WTC11 (cell line): ENCODE measurements around the gene SMG9.

Experiments used
- CREB1 ChIP-seq: sonication (generic); formaldehyde crosslinking; IDR thresholded peaks from 2 replicates; pipeline ENCODE4 v1.8.0; 2023; ENCODE audit warnings: mild to moderate bottlenecking, missing genetic modification reagents
- IRF2 ChIP-seq: sonication (generic); formaldehyde crosslinking; IDR thresholded peaks from 2 replicates; pipeline ENCODE4 v1.8.0; 2022; ENCODE audit warnings: low read depth, missing genetic modification reagents, borderline replicate concordance
- JAZF1 ChIP-seq: fragments of 250-450 bp; sonication (Bioruptor Pico); IDR thresholded peaks from 2 replicates; pipeline ENCODE4 v1.9.0; 2021; ENCODE audit warnings: moderate library complexity, mild to moderate bottlenecking, inconsistent platforms
- JUN ChIP-seq: sonication (generic); formaldehyde crosslinking; IDR thresholded peaks from 2 replicates; pipeline ENCODE4 v1.8.0; 2023; ENCODE audit warnings: mild to moderate bottlenecking, missing genetic modification reagents
- NFE2L1 ChIP-seq: sonication (generic); formaldehyde crosslinking; IDR thresholded peaks from 2 replicates; pipeline ENCODE4 v1.8.1; 2023; ENCODE audit warnings: missing genetic modification reagents
- NR3C1 ChIP-seq: sonication (generic); formaldehyde crosslinking; conservative IDR thresholded peaks from 2 replicates; pipeline ENCODE4 v1.8.1; 2023; ENCODE audit warnings: low read depth, mild to moderate bottlenecking, missing genetic modification reagents
- SMAD4 ChIP-seq: sonication (generic); formaldehyde crosslinking; IDR thresholded peaks from 2 replicates; pipeline ENCODE4 v1.8.0; 2022; ENCODE audit warnings: mild to moderate bottlenecking, missing genetic modification reagents
- TF ChIP-seq, protein P1 (sequence below): fragments of 200-600 bp; IDR thresholded peaks from 2 replicates; pipeline ENCODE4 v1.8.0; 2022; ENCODE audit warnings: antibody characterized with exemption
- TF ChIP-seq, protein P2 (sequence below): sonication (generic); formaldehyde crosslinking; IDR thresholded peaks from 2 replicates; pipeline ENCODE4 v1.8.1; 2022; ENCODE audit warnings: missing genetic modification reagents, borderline replicate concordance
- TF ChIP-seq, protein P3 (sequence below): sonication (generic); formaldehyde crosslinking; conservative IDR thresholded peaks from 2 replicates; pipeline ENCODE4 v1.8.1; 2022; ENCODE audit warnings: mild to moderate bottlenecking, missing genetic modification reagents
- TF ChIP-seq, protein P4 (sequence below): sonication (generic); formaldehyde crosslinking; IDR thresholded peaks from 2 replicates; pipeline ENCODE4 v1.8.1; 2023; ENCODE audit warnings: mild to moderate bottlenecking, missing genetic modification reagents

DNA sequence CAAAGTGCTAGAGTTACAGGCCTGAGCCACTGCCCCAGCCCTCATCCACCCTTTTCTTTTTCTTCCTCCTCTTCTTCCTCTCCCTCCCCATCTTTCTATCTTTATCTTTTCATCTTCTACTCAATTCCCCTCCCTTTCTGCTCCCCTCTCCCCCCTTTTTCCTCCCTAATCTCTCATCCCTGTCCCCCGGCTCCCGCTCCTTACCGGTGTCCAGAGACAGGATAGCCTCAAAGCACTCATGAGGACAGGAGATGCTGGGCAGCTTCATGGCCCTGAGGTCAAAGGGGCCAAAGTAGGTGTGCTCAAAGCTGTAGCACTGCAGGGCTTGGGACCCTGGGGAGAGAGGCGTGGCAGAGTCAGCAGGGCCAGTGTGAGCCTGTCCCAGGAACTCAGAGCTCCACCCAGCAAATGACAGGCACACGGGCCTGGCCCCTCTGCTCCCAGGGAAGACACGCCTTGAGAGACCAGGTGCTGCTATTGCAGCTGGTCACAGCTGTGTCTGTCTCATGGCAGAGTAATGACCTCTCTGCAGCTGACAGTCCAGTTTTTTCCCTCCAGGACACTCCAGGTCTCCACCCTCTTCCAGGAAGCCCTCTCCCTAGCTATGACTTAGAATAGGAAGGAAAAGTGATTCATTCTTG, 44.9 kb upstream of the SMG9 start:
- TF ChIP-seq, protein P1, sequence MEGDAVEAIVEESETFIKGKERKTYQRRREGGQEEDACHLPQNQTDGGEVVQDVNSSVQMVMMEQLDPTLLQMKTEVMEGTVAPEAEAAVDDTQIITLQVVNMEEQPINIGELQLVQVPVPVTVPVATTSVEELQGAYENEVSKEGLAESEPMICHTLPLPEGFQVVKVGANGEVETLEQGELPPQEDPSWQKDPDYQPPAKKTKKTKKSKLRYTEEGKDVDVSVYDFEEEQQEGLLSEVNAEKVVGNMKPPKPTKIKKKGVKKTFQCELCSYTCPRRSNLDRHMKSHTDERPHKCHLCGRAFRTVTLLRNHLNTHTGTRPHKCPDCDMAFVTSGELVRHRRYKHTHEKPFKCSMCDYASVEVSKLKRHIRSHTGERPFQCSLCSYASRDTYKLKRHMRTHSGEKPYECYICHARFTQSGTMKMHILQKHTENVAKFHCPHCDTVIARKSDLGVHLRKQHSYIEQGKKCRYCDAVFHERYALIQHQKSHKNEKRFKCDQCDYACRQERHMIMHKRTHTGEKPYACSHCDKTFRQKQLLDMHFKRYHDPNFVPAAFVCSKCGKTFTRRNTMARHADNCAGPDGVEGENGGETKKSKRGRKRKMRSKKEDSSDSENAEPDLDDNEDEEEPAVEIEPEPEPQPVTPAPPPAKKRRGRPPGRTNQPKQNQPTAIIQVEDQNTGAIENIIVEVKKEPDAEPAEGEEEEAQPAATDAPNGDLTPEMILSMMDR: no peak
- no peak for TF ChIP-seq JUN (CRISPR knock-in tag)
- TF ChIP-seq NFE2L1 (CRISPR knock-in tag): no peak
- TF ChIP-seq, protein P2, sequence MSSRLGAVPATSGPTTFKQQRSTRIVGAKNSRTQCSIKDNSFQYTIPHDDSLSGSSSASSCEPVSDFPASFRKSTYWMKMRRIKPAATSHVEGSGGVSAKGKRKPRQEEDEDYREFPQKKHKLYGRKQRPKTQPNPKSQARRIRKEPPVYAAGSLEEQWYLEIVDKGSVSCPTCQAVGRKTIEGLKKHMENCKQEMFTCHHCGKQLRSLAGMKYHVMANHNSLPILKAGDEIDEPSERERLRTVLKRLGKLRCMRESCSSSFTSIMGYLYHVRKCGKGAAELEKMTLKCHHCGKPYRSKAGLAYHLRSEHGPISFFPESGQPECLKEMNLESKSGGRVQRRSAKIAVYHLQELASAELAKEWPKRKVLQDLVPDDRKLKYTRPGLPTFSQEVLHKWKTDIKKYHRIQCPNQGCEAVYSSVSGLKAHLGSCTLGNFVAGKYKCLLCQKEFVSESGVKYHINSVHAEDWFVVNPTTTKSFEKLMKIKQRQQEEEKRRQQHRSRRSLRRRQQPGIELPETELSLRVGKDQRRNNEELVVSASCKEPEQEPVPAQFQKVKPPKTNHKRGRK (CRISPR knock-in tag): no peak
- no peak for TF ChIP-seq NR3C1 (CRISPR knock-in tag)
- TF ChIP-seq SMAD4 (CRISPR knock-in tag): no peak
- TF ChIP-seq, protein P3, sequence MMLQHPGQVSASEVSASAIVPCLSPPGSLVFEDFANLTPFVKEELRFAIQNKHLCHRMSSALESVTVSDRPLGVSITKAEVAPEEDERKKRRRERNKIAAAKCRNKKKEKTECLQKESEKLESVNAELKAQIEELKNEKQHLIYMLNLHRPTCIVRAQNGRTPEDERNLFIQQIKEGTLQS: no peak
- TF ChIP-seq, protein P4, sequence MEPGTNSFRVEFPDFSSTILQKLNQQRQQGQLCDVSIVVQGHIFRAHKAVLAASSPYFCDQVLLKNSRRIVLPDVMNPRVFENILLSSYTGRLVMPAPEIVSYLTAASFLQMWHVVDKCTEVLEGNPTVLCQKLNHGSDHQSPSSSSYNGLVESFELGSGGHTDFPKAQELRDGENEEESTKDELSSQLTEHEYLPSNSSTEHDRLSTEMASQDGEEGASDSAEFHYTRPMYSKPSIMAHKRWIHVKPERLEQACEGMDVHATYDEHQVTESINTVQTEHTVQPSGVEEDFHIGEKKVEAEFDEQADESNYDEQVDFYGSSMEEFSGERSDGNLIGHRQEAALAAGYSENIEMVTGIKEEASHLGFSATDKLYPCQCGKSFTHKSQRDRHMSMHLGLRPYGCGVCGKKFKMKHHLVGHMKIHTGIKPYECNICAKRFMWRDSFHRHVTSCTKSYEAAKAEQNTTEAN (CRISPR knock-in tag): no peak
- no peak for TF ChIP-seq IRF2
- no peak for TF ChIP-seq CREB1 (CRISPR knock-in tag)
- TF ChIP-seq JAZF1 (CRISPR knock-in tag): no peak
